ENCODE results near the gene MVD. TPM values are rescaled to one million over a fixed set of nuclear protein-coding genes. Genes with fewer than 3 reads are reported as not detected.

The MVD gene
- total and polyA plus RNA-seq, 2 of the 13 experiments (the other 11 are each of a cell fraction or from before 2014, with no cell fraction given), result 28.1 to 187 TPM

DNA sequence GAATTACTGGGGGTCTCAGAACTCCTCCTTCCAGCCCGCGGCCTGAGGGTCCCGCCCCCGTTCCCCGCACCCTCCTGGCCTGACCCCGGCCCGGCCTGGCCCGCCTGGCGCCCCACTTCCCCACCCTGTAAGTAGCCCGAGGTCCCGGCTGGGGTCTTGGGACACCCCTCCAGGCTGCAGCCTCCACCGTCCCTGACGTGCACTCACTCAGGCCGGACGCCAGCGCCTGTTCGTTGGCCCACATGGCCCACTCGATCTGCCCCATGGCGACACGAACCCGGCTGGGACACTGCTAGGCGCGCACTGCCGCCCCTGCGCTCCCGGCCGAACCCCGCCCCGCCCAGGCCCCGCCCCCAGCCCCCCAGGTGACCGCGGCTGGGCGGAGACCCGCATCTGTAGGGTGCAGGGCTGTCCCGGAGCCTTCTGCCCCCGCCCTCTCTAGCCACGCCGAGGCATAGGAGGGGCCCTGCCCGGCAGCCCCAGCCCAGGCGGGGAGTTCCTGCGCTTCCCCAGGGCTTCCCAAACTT is 12.1 kb downstream of the MVD start, which contains the start of gene CYBA (continued):
- TF ChIP-seq IKZF5 (CRISPR knock-in tag; IDR thresholded peaks at IDR 0.05) (no peak; the same call in 1 of the 2 replicates), KDM1A (CRISPR knock-in tag; IDR thresholded peaks at IDR 0.05) (no peak), ZNF747 (CRISPR knock-in tag; IDR thresholded peaks at IDR 0.05; ENCODE audit: borderline replicate concordance) (no peak; the same call in 1 of the 2 replicates), SALL1 (CRISPR knock-in tag; IDR thresholded peaks at IDR 0.05) (peak; percentile 42), SAFB2 (CRISPR knock-in tag; IDR thresholded peaks at IDR 0.05; ENCODE audit: borderline replicate concordance, low read depth) (no peak), HNRNPH1 (optimal IDR thresholded peaks at IDR 0.05; ENCODE audit: low read depth, low read length) (no peak), SIN3A (IDR thresholded peaks at IDR 0.05; ENCODE audit: borderline replicate concordance, low read depth, low read length) (peak; percentile 89; the same call in 1 of the 2 replicates), ZNF672 (CRISPR knock-in tag; IDR thresholded peaks at IDR 0.05) (peak; percentile 80), ZBTB7A (CRISPR knock-in tag; IDR thresholded peaks at IDR 0.05) (peak; percentile 17; the same call in 1 of the 2 replicates), SP4 (CRISPR knock-in tag; IDR thresholded peaks at IDR 0.05) (no peak; the same call in 1 of the 2 replicates), ZNF343 (CRISPR knock-in tag; IDR thresholded peaks at IDR 0.05) (no peak), FOXA3 (CRISPR knock-in tag; IDR thresholded peaks at IDR 0.05) (no peak), AGO1 (IDR thresholded peaks at IDR 0.05; ENCODE audit: low read depth, low read length, poor library complexity, severe bottlenecking) (peak; percentile 97), JUNB (CRISPR knock-in tag; IDR thresholded peaks at IDR 0.05; ENCODE audit: borderline replicate concordance) (0 out of 2 replicates have a peak, but pooled peaks have one; percentile 35), FOXO4 (CRISPR knock-in tag; conservative IDR thresholded peaks at IDR 0.05) (peak; percentile 98), ZNF207 (IDR thresholded peaks at IDR 0.05; ENCODE audit: borderline replicate concordance) (no peak)
- TF ChIP-seq, protein P1, sequence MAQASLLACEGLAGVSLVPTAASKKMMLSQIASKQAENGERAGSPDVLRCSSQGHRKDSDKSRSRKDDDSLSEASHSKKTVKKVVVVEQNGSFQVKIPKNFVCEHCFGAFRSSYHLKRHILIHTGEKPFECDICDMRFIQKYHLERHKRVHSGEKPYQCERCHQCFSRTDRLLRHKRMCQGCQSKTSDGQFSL (CRISPR knock-in tag; IDR thresholded peaks at IDR 0.05), result peak; percentile 20; the same call in 1 of the 2 replicates
- TF ChIP-seq, protein P2, sequence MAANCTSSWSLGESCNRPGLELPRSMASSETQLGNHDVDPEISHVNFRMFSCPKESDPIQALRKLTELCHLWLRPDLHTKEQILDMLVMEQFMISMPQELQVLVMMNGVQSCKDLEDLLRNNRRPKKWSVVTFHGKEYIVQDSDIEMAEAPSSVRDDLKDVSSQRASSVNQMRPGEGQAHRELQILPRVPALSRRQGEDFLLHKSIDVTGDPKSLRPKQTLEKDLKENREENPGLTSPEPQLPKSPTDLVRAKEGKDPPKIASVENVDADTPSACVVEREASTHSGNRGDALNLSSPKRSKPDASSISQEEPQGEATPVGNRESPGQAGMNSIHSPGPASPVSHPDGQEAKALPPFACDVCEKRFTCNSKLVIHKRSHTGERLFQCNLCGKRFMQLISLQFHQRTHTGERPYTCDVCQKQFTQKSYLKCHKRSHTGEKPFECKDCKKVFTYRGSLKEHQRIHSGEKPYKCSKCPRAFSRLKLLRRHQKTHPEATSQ (CRISPR knock-in tag; IDR thresholded peaks at IDR 0.05; ENCODE audit: borderline replicate concordance), result peak; percentile 76; the same call in 1 of the 2 replicates
- TF ChIP-seq, protein P3, sequence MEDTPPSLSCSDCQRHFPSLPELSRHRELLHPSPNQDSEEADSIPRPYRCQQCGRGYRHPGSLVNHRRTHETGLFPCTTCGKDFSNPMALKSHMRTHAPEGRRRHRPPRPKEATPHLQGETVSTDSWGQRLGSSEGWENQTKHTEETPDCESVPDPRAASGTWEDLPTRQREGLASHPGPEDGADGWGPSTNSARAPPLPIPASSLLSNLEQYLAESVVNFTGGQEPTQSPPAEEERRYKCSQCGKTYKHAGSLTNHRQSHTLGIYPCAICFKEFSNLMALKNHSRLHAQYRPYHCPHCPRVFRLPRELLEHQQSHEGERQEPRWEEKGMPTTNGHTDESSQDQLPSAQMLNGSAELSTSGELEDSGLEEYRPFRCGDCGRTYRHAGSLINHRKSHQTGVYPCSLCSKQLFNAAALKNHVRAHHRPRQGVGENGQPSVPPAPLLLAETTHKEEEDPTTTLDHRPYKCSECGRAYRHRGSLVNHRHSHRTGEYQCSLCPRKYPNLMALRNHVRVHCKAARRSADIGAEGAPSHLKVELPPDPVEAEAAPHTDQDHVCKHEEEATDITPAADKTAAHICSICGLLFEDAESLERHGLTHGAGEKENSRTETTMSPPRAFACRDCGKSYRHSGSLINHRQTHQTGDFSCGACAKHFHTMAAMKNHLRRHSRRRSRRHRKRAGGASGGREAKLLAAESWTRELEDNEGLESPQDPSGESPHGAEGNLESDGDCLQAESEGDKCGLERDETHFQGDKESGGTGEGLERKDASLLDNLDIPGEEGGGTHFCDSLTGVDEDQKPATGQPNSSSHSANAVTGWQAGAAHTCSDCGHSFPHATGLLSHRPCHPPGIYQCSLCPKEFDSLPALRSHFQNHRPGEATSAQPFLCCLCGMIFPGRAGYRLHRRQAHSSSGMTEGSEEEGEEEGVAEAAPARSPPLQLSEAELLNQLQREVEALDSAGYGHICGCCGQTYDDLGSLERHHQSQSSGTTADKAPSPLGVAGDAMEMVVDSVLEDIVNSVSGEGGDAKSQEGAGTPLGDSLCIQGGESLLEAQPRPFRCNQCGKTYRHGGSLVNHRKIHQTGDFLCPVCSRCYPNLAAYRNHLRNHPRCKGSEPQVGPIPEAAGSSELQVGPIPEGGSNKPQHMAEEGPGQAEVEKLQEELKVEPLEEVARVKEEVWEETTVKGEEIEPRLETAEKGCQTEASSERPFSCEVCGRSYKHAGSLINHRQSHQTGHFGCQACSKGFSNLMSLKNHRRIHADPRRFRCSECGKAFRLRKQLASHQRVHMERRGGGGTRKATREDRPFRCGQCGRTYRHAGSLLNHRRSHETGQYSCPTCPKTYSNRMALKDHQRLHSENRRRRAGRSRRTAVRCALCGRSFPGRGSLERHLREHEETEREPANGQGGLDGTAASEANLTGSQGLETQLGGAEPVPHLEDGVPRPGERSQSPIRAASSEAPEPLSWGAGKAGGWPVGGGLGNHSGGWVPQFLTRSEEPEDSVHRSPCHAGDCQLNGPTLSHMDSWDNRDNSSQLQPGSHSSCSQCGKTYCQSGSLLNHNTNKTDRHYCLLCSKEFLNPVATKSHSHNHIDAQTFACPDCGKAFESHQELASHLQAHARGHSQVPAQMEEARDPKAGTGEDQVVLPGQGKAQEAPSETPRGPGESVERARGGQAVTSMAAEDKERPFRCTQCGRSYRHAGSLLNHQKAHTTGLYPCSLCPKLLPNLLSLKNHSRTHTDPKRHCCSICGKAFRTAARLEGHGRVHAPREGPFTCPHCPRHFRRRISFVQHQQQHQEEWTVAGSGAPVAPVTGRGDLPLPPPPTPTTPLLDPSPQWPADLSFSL (CRISPR knock-in tag; IDR thresholded peaks at IDR 0.05), result peak; percentile 60; the same call in 1 of the 2 replicates

All from HepG2 (cell line).